ENCODE measurements around the gene PICALM. TPM values are rescaled to one million over a fixed set of nuclear protein-coding genes. Genes with fewer than 3 reads are reported as not detected.

Gene PICALM
- total and polyA plus RNA-seq, 9 donors, result 103 to 274 (median 206) TPM

DNA sequence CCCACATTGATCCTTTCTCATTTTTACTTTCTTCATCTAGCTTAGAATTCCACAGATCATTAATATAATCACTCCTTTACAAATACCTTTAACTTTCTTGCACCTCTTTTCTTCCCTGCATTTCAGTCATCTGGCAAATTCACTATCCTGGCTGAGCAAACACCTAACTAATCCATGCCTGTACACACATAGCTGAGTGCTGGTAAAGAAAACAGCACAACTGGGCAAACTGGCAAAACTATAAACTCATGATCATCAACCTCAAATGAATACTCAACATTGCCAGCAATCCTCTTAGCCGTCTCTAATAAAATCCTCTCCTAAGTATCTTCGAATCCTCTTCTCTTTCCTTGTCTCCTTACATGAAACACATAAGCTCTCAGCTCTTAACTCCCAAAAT, 52.4 kb downstream of the PICALM start:
- TF ChIP-seq EP300 (IDR thresholded peaks at IDR 0.05) (no peak), POLR2A (IDR thresholded peaks at IDR 0.05) (no peak)
- TF ChIP-seq, protein P1, sequence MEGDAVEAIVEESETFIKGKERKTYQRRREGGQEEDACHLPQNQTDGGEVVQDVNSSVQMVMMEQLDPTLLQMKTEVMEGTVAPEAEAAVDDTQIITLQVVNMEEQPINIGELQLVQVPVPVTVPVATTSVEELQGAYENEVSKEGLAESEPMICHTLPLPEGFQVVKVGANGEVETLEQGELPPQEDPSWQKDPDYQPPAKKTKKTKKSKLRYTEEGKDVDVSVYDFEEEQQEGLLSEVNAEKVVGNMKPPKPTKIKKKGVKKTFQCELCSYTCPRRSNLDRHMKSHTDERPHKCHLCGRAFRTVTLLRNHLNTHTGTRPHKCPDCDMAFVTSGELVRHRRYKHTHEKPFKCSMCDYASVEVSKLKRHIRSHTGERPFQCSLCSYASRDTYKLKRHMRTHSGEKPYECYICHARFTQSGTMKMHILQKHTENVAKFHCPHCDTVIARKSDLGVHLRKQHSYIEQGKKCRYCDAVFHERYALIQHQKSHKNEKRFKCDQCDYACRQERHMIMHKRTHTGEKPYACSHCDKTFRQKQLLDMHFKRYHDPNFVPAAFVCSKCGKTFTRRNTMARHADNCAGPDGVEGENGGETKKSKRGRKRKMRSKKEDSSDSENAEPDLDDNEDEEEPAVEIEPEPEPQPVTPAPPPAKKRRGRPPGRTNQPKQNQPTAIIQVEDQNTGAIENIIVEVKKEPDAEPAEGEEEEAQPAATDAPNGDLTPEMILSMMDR (IDR thresholded peaks at IDR 0.05), result no peak
- Histone ChIP-seq H3K4me3 (no peak overlapping the region), H3K4me1 (ENCODE audit: insufficient read depth) (peaks cover 2% of the 10 kb centered on the region), H3K27ac (no peak overlapping the region), H3K27me3 (no peaks in the 10 kb centered on the region), H3K9me3 (no peaks in the 10 kb centered on the region), H3K36me3 (no peaks in the 10 kb centered on the region)
- WGBS, 3 donors, result 98% methylated on average over 2 of the region's 2 CpGs
- intact Hi-C loops (cut with DNase I), result no loop called here
- no peak for DNase-seq

DNA sequence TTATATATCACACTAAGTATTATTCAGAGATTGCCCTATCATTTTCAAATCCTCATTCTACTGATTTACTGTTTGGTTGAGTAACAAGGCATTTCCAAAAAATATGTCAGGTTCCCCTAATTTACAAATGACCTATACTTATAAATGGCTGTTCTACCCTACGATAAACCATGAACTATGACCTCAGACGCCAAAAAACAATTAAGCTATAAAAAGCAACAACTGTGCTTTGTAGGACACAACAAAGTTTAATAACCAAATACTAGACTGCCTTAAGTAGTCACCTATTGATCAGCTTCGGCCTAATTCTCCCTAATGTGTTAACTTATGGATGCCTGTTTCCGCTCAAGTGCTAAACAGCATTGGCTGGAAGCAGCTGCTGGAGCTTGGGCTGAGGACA, 53.2 kb downstream of the PICALM start:
- intact Hi-C loops (cut with DNase I), result no loop called here

DNA sequence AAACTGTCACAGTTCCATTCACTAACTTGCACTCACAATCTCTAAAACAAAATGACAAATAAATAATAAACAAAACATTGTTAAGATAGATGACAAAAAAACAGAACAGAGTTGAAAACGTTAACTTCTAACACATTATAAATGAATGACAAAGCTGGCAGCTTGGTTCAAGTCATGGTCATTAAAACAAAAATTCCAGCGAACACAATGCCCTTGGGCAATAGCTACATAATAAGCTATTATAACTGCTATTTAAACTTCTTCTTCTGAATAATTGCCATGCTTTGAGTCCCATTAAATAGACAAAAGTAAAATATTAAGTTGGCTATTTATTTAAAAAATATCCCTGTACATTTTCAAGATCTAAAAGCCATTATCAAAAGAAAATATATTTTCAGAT, 54.7 kb downstream of the PICALM start:
- TF ChIP-seq, protein P1 (IDR thresholded peaks at IDR 0.05), result no peak
- no peak for TF ChIP-seq EP300 (IDR thresholded peaks at IDR 0.05)
- H3K9me3 ChIP-seq, result no peaks in the 10 kb centered on the region
- H3K4me3 ChIP-seq, result no peak overlapping the region
- H3K27me3 ChIP-seq, result no peaks in the 10 kb centered on the region
- 51 to 69% (median 58%) methylated on average over 2 of the region's 2 CpGs for WGBS, 3 donors
- no peak overlapping the region for H3K27ac ChIP-seq
- H3K36me3 ChIP-seq, result no peaks in the 10 kb centered on the region
- DNase-seq, result no peak
- peaks cover 2% of the 10 kb centered on the region for H3K4me1 ChIP-seq (ENCODE audit: insufficient read depth)
- intact Hi-C loops (cut with DNase I), result no loop called here

More for the DNA sequence above, 53.2 kb downstream of the PICALM start:
- Histone ChIP-seq H3K27ac (no peak overlapping the region), H3K4me3 (no peak overlapping the region), H3K36me3 (no peaks in the 10 kb centered on the region), H3K27me3 (no peaks in the 10 kb centered on the region), H3K9me3 (no peaks in the 10 kb centered on the region), H3K4me1 (ENCODE audit: insufficient read depth) (peaks cover 2% of the 10 kb centered on the region)
- 78 to 85% (median 81%) methylated on average over 4 of the region's 4 CpGs for WGBS, 3 donors
- DNase-seq, result no peak
- TF ChIP-seq, protein P1 (IDR thresholded peaks at IDR 0.05), result no peak
- TF ChIP-seq EP300 (IDR thresholded peaks at IDR 0.05), result no peak
- TF ChIP-seq POLR2A (IDR thresholded peaks at IDR 0.05), result no peak

DNA sequence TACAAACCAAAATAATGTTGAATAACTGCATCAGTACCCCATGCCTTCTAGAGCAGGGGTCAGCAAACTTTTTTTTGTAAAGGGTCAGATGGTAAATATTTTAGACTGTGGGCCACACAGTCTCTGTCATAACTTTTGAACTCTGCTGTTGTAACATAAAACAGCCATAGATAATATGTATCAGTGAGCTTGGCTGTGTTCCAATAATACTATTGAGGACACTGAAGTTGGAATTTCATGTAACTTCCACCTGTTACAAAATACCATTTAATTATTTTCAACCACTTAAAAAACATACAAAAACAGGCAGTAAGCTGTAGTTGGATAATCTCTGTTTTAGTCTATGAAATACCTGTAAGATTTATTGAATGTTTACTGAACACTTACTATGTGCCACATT, 55.2 kb downstream of the PICALM start:
- intact Hi-C loops (cut with DNase I), result no loop called here

More for the DNA sequence above, 55.2 kb downstream of the PICALM start:
- Histone ChIP-seq H3K27me3 (no peaks in the 10 kb centered on the region), H3K36me3 (no peaks in the 10 kb centered on the region), H3K9me3 (no peaks in the 10 kb centered on the region), H3K4me1 (ENCODE audit: insufficient read depth) (peaks cover 2% of the 10 kb centered on the region), H3K27ac (no peak overlapping the region), H3K4me3 (no peak overlapping the region)
- DNase-seq, result no peak
- TF ChIP-seq, protein P1 (IDR thresholded peaks at IDR 0.05), result no peak
- TF ChIP-seq EP300 (IDR thresholded peaks at IDR 0.05) (no peak), POLR2A (IDR thresholded peaks at IDR 0.05) (no peak)
